Right lobe of liver (tissue), 6 donors: ENCODE data around the gene FER1L5. TPM values are rescaled to one million over a fixed set of nuclear protein-coding genes. Genes with fewer than 3 reads are reported as not detected.

Source experiments
- ATAC-seq, 4 donors: fragments of 200-7000 bp; cut with Tn5 transposase; one replicate each; pipeline ENCODE4 v1.9.1; 2020; ENCODE audit warnings: mild to moderate bottlenecking in 4 of 4, moderate library complexity in 4 of 4
- DNase-seq, 3 donors: peaks; one replicate each; pipeline ENCODE4 v3.0.0-alpha.2; 2020
- H3K27ac ChIP-seq, 3 donors: fragments of 200-600 bp; one replicate each; pipeline ENCODE4 v1.8.0; 2022
- H3K27me3 ChIP-seq, 2 donors: fragments of 200-600 bp; one replicate each; pipeline ENCODE4 v1.8.0; 2022
- H3K36me3 ChIP-seq, 4 donors: fragments of 200-600 bp; sonication (generic) in 1 of 4; one replicate each; pipeline versions ENCODE4 v1.5.1 to v1.8.0; 2017 to 2022; ENCODE audit warnings: control low read depth in 1 of 4
- H3K4me1 ChIP-seq, 4 donors: fragments of 200-600 bp; sonication (generic) in 1 of 4; one replicate each; pipeline versions ENCODE4 v1.5.1 to v1.8.0; 2017 to 2022; ENCODE audit warnings: control low read depth in 1 of 4
- H3K4me3 ChIP-seq, 3 donors: fragments of 200-600 bp; one replicate each; pipeline ENCODE4 v1.8.0; 2022
- H3K9me3 ChIP-seq, 4 donors: fragments of 200-600 bp; sonication (generic) in 1 of 4; one replicate each; pipeline versions ENCODE4 v1.5.1 to v1.8.0; 2017 to 2022; ENCODE audit warnings: control low read depth in 1 of 4
- POLR2A ChIP-seq: fragments of 450-650 bp; IDR thresholded peaks from one replicate; pipeline ENCODE4 v1.6.1; 2017; ENCODE audit warnings: antibody characterized with exemption, mild to moderate bottlenecking
- WGBS: methylation state at CpG from one replicate; pipeline ENCODE4 v1.1.6; 2018; ENCODE audit warnings: low coverage, low lambda C conversion rate; ENCODE audit not compliant: insufficient coverage; ENCODE audit errors: missing lambda C conversion rate; 5-methylcytosine and 5-hydroxymethylcytosine counted together
- intact Hi-C, 2 donors: fragments of 100-400 bp; cut with DNase I; formaldehyde crosslinking; loops; one replicate each; pipeline versions ENCODE4 v1.11.2 to v1.14.1; 2022
- total RNA-seq, 6 experiments: library from RNA; depleted of rRNA in 2 of 6; stranded (reverse); fragments of >200 nt in 2 of 6; fragmentation: NEBNext Ultra II Directional in 3 of 6; extraction: Animal tissue kit (Norgen Biotek cat#: 25700) in 3 of 6; gene quantifications; one replicate each; pipeline versions ENCODE4 v1.1.0 to v1.2.4, GENCODE V29; 2016 to 2023
- TF ChIP-seq, protein P1 (sequence below), 4 donors: fragments of 200-600 bp in 3 of 4; fragments of 450-650 bp in 1 of 4; IDR thresholded peaks; one replicate each; pipeline versions ENCODE4 v1.5.1 to v1.8.0; 2016 to 2022; ENCODE audit warnings: antibody characterized with exemption in 4 of 4, mild to moderate bottlenecking in 2 of 4
- donor health status: DM: no; HTN: yes; CAD: no.
- donor health status: DM: no; HTN: no; CAD: no.
- donor health status: DM: no; HTN: no; CAD: no.
- donor health status: DM: no; HTN: yes; CAD: no.
- donor health status: DM: no; HTN: yes; CAD: no.

Gene FER1L5
- total RNA-seq, 6 experiments from 2014 or later = not detected

DNA sequence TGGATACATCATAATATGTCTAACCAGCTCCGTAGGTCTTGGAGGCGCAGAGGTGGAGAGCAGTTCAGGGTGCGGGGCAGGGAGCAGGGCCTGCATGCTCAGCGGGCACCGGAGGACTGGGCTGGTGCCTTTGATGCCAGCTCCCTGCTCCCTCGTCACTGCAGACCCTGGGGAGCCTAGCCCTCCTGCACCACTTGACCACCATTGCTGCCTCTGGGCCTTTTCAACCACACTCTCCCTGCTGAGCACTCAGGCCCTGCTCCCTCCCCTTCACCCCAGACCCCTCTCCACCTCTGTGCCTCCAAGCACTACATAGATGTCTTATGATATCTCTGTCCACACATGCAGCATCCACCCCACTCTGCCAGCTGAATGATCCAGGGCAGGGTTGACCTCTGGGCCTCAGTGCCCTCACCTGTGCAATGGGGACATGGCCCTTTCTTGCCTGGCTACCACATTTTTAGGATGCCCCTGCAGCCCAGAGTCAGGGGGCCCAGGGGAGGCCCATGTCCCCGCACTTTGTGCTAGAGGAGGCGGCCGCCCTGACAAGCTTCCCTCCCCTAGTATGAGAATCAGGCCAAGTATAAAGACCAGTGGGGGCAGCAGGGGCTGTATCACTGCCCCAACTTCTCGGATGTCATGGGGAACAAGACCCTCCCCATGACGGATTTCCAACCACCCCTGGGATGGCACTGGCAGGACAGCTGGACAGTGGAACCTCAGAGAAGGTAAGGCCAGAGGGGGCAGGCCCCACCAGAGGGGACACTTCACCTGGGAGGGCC, 46.3 kb downstream of the FER1L5 start:
- DNase-seq (no peak), ATAC-seq (no peak)
- no CpG with 5 or more reads among the region's 11 CpGs for WGBS
- Histone ChIP-seq H3K27me3 (no peaks in the 10 kb centered on the region), H3K9me3 (no peaks in the 10 kb centered on the region), H3K4me3 (no peak overlapping the region), H3K4me1 (peaks cover 0 to 1% (median 0%) of the 10 kb centered on the region in 4 donors), H3K36me3 (no peaks in the 10 kb centered on the region), H3K27ac (no peak overlapping the region)
- TF ChIP-seq POLR2A = no peak
- TF ChIP-seq, protein P1, sequence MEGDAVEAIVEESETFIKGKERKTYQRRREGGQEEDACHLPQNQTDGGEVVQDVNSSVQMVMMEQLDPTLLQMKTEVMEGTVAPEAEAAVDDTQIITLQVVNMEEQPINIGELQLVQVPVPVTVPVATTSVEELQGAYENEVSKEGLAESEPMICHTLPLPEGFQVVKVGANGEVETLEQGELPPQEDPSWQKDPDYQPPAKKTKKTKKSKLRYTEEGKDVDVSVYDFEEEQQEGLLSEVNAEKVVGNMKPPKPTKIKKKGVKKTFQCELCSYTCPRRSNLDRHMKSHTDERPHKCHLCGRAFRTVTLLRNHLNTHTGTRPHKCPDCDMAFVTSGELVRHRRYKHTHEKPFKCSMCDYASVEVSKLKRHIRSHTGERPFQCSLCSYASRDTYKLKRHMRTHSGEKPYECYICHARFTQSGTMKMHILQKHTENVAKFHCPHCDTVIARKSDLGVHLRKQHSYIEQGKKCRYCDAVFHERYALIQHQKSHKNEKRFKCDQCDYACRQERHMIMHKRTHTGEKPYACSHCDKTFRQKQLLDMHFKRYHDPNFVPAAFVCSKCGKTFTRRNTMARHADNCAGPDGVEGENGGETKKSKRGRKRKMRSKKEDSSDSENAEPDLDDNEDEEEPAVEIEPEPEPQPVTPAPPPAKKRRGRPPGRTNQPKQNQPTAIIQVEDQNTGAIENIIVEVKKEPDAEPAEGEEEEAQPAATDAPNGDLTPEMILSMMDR (IDR thresholded peaks at IDR 0.05) = no peak
- intact Hi-C loops = no loop called here

DNA sequence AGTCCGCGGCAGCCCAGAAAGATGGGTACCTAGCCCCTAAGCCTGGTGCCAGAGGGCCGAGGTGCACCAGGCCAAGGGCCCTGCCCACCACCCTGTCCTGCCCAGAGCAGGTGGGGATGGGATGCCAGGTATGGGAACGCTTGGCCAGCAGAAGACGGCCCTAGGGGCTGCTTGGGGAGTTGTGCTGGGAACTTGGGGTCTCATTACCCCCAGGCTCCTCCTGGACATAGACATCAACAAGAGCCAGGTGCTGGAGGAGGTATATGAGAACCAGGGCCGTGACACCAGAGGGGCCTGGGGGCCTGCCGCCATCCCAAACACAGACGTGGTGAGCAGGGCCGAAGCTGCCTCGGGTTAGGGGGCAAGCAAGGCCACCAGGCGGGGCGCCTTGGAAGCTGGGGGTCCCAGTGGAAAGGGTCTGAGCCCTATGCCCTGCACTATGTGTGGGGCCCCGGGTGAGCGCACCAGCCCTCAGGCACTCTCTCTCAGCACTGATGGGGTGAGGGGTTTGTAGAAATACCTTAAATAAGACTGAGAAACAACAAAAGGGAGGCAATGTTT, 46.9 kb downstream of the FER1L5 start:
- intact Hi-C loops = no loop called here
- ATAC-seq (no peak), DNase-seq (no peak)
- Histone ChIP-seq H3K4me1 (no peaks in the 10 kb centered on the region), H3K27ac (no peak overlapping the region), H3K36me3 (no peaks in the 10 kb centered on the region), H3K9me3 (no peaks in the 10 kb centered on the region), H3K4me3 (no peak overlapping the region), H3K27me3 (no peaks in the 10 kb centered on the region)
- WGBS = 87% methylated on average over 10 of the region's 14 CpGs
- TF ChIP-seq, protein P1 (IDR thresholded peaks at IDR 0.05) = no peak
- TF ChIP-seq POLR2A = no peak

DNA sequence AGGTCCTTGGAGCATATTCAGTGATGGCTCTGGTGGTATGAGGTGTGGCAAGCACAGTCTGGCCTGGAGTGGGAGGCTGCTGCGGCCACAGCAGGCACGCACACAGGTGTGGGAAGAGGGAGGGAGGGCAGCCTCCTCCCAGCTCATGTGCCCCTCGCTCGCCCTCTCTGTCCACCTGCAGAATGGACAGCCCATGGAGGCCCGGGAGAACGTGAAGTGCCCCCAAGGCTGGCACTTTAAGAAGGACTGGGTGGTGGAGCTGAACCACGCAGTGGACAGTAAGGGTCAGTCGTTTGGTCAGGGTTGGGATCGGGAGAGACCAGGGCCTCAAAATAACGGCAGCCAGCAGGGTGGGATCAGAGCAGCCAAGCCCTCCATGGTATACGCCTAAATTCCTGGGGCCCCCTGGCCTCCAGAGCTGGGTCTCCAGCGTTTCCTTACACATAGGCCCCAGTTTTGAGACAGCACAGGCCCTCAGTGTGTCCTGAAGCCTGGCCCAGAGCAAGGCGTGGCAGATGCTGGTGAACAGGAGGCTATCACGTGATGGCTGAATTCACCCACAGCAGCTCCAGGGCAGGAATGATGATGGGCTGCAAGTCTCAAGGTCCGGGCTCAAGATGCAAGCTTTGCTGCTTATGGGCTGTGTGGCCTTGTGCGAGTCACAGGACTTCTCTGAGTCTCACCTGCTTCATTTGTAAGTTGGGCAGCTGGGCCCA, 47.9 kb downstream of the FER1L5 start:
- H3K27ac ChIP-seq = no peak overlapping the region
- DNase-seq (no peak), ATAC-seq (no peak)
- H3K4me3 ChIP-seq = no peak overlapping the region
- WGBS = 76% methylated on average over 3 of the region's 16 CpGs
- no peaks in the 10 kb centered on the region for H3K36me3 ChIP-seq
- H3K9me3 ChIP-seq = no peaks in the 10 kb centered on the region
- H3K27me3 ChIP-seq = no peaks in the 10 kb centered on the region
- TF ChIP-seq, protein P1 (IDR thresholded peaks at IDR 0.05) = no peak
- no peak for TF ChIP-seq POLR2A
- intact Hi-C loops = no loop called here
- H3K4me1 ChIP-seq = no peaks in the 10 kb centered on the region

DNA sequence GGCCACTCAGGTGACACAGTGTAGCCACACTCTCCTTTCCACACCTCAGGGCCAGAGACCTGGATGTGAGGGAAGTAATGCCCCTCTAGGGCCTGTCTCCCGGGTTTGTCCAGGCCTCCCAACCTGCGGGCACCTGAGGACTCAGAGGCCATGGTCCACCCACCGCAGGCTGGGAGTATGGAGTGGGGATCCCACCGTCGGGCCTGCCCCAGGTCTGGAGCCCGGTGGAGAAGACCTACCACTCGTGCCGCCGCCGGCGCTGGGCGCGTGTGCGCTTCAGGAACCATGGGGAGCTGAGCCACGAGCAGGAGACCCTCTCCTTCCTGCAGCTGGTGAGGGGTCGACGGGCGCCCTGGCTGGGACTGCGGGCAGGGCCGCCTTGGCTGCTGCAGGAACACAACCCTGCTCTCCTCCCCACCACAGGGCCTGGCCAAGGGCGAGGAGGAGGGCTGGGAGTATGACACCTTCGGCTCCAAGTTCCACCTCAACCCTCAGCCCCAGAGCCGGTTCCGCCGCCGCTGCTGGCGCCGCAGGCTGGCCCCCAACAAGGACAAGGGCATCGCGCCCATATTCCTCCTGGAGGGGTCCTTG, 48.6 kb downstream of the FER1L5 start:
- Histone ChIP-seq H3K36me3 (no peaks in the 10 kb centered on the region), H3K27me3 (no peaks in the 10 kb centered on the region), H3K27ac (no peak overlapping the region), H3K4me3 (no peak overlapping the region), H3K9me3 (no peaks in the 10 kb centered on the region), H3K4me1 (no peaks in the 10 kb centered on the region)
- ATAC-seq (no peak), DNase-seq (no peak)
- intact Hi-C loops = no loop called here
- no peak for TF ChIP-seq POLR2A
- TF ChIP-seq, protein P1 (IDR thresholded peaks at IDR 0.05) = no peak
- WGBS = 100% methylated on average over 1 of the region's 30 CpGs
